Hepatocyte (in vitro differentiated cells): Measurements from ENCODE around the gene HECTD4.

Source experiments
- EZH2phosphoT487 ChIP-seq: fragments of 200-600 bp; sonication (generic); IDR thresholded peaks from one replicate; pipeline ENCODE4 v1.6.1; 2018; ENCODE audit warnings: antibody characterized with exemption, mild to moderate bottlenecking, low read depth, moderate library complexity; ENCODE audit not compliant: unreplicated experiment, severe bottlenecking
- TF ChIP-seq, protein P1 (sequence below): fragments of 200-600 bp; sonication (generic); IDR thresholded peaks from 2 replicates; pipeline ENCODE4 v1.5.1; 2016; ENCODE audit warnings: antibody characterized with exemption, mild to moderate bottlenecking; ENCODE audit not compliant: poor library complexity

DNA sequence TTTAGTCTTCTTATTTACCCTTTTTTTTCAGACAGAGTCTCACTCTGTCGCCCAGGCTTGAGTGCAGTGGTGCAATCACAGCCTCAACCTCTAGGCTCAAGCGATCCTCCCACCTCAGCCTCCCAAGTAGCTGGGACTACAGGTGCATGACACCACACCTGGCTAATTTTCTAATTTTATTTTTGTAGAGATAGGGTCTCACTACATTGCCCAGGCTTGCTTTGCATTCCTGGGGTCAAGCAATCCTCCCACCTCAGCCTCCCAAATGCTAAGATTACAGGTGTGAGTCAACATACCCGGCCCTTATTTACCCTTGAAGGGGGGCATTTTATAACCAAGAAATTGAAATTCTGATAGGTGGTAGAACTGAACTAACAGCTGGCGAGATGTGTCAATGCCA is 21.0 kb downstream of the HECTD4 start:
- TF ChIP-seq, protein P1, sequence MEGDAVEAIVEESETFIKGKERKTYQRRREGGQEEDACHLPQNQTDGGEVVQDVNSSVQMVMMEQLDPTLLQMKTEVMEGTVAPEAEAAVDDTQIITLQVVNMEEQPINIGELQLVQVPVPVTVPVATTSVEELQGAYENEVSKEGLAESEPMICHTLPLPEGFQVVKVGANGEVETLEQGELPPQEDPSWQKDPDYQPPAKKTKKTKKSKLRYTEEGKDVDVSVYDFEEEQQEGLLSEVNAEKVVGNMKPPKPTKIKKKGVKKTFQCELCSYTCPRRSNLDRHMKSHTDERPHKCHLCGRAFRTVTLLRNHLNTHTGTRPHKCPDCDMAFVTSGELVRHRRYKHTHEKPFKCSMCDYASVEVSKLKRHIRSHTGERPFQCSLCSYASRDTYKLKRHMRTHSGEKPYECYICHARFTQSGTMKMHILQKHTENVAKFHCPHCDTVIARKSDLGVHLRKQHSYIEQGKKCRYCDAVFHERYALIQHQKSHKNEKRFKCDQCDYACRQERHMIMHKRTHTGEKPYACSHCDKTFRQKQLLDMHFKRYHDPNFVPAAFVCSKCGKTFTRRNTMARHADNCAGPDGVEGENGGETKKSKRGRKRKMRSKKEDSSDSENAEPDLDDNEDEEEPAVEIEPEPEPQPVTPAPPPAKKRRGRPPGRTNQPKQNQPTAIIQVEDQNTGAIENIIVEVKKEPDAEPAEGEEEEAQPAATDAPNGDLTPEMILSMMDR = no peak
- no peak for TF ChIP-seq EZH2phosphoT487
